LNCaP clone FGC (cell line): Measurements from ENCODE around the gene SHQ1.

ENCODE experiments used
- DNase-seq: peaks from one replicate; pipeline ENCODE4 v3.0.0-alpha.2; 2011; ENCODE audit warnings: low read depth
- H3K4me3 ChIP-seq: 2 replicates; pipeline ENCODE4 v1.5.1; 2011; ENCODE audit warnings: mild to moderate bottlenecking, low read depth, low read length, control low read depth
- TF ChIP-seq, protein P1 (sequence below): IDR thresholded peaks from 2 replicates; pipeline ENCODE4 v1.5.1; 2012; ENCODE audit warnings: mild to moderate bottlenecking; ENCODE audit not compliant: control insufficient read depth, insufficient read depth; ENCODE audit errors: extremely low read depth

The SHQ1 gene

DNA sequence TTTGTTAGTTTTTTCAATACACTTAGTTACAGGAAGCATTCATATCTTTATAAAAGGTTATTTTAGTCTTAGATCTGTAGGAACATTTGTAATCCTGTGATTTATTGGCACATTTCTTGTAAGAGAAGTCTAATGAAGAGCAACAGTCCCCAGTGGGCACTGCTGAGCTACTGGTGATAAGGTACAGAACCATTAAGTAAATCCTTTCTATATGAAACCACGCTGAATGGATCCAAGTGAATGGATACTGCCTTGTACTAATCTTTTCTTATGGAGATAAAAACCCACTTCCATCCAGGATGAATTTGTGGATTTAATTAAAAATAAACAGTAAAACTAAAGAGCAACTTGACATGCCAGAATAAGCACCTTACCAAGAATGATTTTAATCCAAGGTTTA is 64.0 kb downstream of the SHQ1 start:
- TF ChIP-seq, protein P1, sequence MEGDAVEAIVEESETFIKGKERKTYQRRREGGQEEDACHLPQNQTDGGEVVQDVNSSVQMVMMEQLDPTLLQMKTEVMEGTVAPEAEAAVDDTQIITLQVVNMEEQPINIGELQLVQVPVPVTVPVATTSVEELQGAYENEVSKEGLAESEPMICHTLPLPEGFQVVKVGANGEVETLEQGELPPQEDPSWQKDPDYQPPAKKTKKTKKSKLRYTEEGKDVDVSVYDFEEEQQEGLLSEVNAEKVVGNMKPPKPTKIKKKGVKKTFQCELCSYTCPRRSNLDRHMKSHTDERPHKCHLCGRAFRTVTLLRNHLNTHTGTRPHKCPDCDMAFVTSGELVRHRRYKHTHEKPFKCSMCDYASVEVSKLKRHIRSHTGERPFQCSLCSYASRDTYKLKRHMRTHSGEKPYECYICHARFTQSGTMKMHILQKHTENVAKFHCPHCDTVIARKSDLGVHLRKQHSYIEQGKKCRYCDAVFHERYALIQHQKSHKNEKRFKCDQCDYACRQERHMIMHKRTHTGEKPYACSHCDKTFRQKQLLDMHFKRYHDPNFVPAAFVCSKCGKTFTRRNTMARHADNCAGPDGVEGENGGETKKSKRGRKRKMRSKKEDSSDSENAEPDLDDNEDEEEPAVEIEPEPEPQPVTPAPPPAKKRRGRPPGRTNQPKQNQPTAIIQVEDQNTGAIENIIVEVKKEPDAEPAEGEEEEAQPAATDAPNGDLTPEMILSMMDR: no peak
- H3K4me3 ChIP-seq: no peak overlapping the region
- no peak for DNase-seq

- TF ChIP-seq, protein P1: no peak
- no peak overlapping the region for H3K4me3 ChIP-seq
- no peak for DNase-seq
Observed at GRCh38 chr3:72782521-72782920, 65.7 kb downstream of the SHQ1 start.

DNA sequence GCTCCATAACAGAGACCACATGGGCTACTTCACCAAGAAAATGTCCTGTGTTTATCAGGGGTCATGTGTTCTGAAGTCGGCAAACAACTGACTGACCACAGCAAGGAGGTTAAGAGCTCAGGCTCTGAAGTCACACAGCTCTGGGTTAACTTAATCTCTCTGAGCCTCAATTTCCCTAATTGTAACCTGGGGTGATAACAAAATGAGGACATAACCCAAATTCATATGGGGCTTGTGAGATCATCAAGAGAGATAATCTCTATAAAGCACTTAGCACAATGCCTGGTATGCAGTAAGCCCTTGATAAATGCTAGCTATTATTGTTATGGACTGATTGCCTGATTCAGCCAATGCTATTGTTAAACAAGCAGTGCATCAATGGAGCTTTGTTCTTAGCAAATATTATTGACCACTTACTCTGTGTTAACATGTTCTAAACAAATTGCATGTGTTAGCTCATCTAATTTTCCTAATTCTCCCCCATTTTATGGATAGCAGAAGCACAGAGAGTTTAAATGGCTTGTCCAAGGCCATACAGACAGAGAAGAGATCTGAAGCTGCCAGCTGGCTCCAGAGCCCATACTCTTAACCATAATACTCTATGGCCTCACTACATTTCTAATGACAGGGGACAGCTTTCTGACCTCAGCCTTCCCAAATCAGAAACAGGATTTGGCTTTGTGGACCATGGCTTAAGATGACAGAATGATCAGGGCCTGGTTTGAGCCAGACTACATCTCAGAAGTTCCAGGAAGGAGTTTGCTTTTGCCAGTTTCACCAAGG is 78.3 kb downstream of the SHQ1 start:
- TF ChIP-seq, protein P1: no peak
- DNase-seq: no peak

GRCh38 chr3:72768936-72769335 is 79.3 kb downstream of the SHQ1 start:
- no peak for DNase-seq
- H3K4me3 ChIP-seq: no peak overlapping the region
- TF ChIP-seq, protein P1: no peak

More for the DNA sequence above, 78.3 kb downstream of the SHQ1 start:
- no peak overlapping the region for H3K4me3 ChIP-seq

DNA sequence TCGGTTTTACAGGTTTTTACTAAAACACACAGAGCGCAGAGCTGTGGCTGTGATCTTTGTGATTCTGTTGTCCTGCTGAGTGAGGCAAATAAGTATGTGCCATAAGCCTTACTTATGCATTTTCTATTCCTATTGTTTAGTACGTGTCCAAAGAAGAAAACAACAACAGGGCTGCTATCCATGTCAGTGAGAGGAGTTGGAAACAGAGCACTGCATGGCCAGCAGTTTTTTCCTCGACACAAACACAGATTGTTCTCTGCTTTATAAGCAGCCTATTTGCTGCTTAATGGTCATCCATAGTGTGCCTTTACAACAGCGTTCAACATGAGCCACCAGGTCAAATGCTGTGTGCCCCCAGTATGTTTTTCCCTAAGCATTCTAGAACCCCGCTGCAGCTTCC is 79.8 kb downstream of the SHQ1 start:
- TF ChIP-seq, protein P1: no peak
- no peak for DNase-seq
- H3K4me3 ChIP-seq: no peak overlapping the region

GRCh38 chr3:72768006-72768441 is 80.2 kb downstream of the SHQ1 start:
- no peak for DNase-seq
- H3K4me3 ChIP-seq: no peak overlapping the region
- TF ChIP-seq, protein P1: no peak

GRCh38 chr3:72766866-72767265 is 81.4 kb downstream of the SHQ1 start:
- no peak for DNase-seq
- TF ChIP-seq, protein P1: no peak
- H3K4me3 ChIP-seq: no peak overlapping the region
